ENCODE data around the gene UBE2D2. TPM values are rescaled to one million over a fixed set of nuclear protein-coding genes. Genes with fewer than 3 reads are reported as not detected.

The UBE2D2 gene
- total RNA-seq, 1 donor from 2014 or later = 166 TPM

- peak; percentile 95 for TF ChIP-seq CTCF (conservative IDR thresholded peaks at IDR 0.05)
- H3K36me3 Mint-ChIP-seq (ENCODE audit: low read depth) = no peaks in the 10 kb centered on the region
- peak; percentile 72 for DNase-seq (ENCODE audit: low read depth, low spot score)
- peaks cover 37% of the 10 kb centered on the region for H3K4me1 Mint-ChIP-seq
- no peaks in the 10 kb centered on the region for H3K9me3 Mint-ChIP-seq
- H3K4me3 Mint-ChIP-seq = peak overlapping the region; percentile 50
- H3K27ac Mint-ChIP-seq (ENCODE audit: unreplicated experiment) = no peak overlapping the region
- peaks cover 6% of the 10 kb centered on the region for H3K27me3 Mint-ChIP-seq (ENCODE audit: low read depth)
These were observed 72.3 kb downstream of the UBE2D2 start for GRCh38 chr5:139633295-139634027.

GRCh38 chr5:139634028-139634325, 72.8 kb downstream of the UBE2D2 start:
- peak overlapping the region; percentile 12 for H3K4me3 Mint-ChIP-seq
- H3K27me3 Mint-ChIP-seq (ENCODE audit: low read depth) = peaks cover 8% of the 10 kb centered on the region
- H3K36me3 Mint-ChIP-seq (ENCODE audit: low read depth) = no peaks in the 10 kb centered on the region
- no peaks in the 10 kb centered on the region for H3K9me3 Mint-ChIP-seq
- H3K27ac Mint-ChIP-seq (ENCODE audit: unreplicated experiment) = no peak overlapping the region
- no peak for TF ChIP-seq CTCF (conservative IDR thresholded peaks at IDR 0.05)
- DNase-seq (ENCODE audit: low read depth, low spot score) = no peak
- peaks cover 42% of the 10 kb centered on the region for H3K4me1 Mint-ChIP-seq

GRCh38 chr5:139634541-139634940, 73.4 kb downstream of the UBE2D2 start:
- Mint-ChIP-seq H3K27me3 (ENCODE audit: low read depth) (peaks cover 8% of the 10 kb centered on the region), H3K36me3 (ENCODE audit: low read depth) (no peaks in the 10 kb centered on the region), H3K9me3 (no peaks in the 10 kb centered on the region), H3K27ac (ENCODE audit: unreplicated experiment) (no peak overlapping the region), H3K4me3 (peak overlapping the region; percentile 19), H3K4me1 (peaks cover 45% of the 10 kb centered on the region)
- TF ChIP-seq CTCF (conservative IDR thresholded peaks at IDR 0.05) = no peak
- no peak for DNase-seq (ENCODE audit: low read depth, low spot score)

- peaks cover 48% of the 10 kb centered on the region for H3K4me1 Mint-ChIP-seq
These were observed 74.1 kb downstream of the UBE2D2 start for GRCh38 chr5:139635191-139635590.

GRCh38 chr5:139635606-139636206, 74.6 kb downstream of the UBE2D2 start:
- peak; percentile 54 for TF ChIP-seq CTCF (conservative IDR thresholded peaks at IDR 0.05)
- Mint-ChIP-seq H3K9me3 (no peaks in the 10 kb centered on the region), H3K4me1 (peaks cover 48% of the 10 kb centered on the region), H3K27me3 (ENCODE audit: low read depth) (peaks cover 10% of the 10 kb centered on the region), H3K27ac (ENCODE audit: unreplicated experiment) (peak overlapping the region; percentile 53), H3K4me3 (peak overlapping the region; percentile 85), H3K36me3 (ENCODE audit: low read depth) (no peaks in the 10 kb centered on the region)
- DNase-seq (ENCODE audit: low read depth, low spot score) = no peak

More at GRCh38 chr5:139635191-139635590, 74.1 kb downstream of the UBE2D2 start:
- H3K27ac Mint-ChIP-seq (ENCODE audit: unreplicated experiment) = no peak overlapping the region
- no peak for TF ChIP-seq CTCF (conservative IDR thresholded peaks at IDR 0.05)
- no peak overlapping the region for H3K4me3 Mint-ChIP-seq
- no peak for DNase-seq (ENCODE audit: low read depth, low spot score)
- H3K27me3 Mint-ChIP-seq (ENCODE audit: low read depth) = peaks cover 10% of the 10 kb centered on the region
- H3K9me3 Mint-ChIP-seq = no peaks in the 10 kb centered on the region
- no peaks in the 10 kb centered on the region for H3K36me3 Mint-ChIP-seq (ENCODE audit: low read depth)

Measured in neural crest cell (in vitro differentiated cells).